ENCODE results near the gene LTBP1. TPM values are rescaled to one million over a fixed set of nuclear protein-coding genes. Genes with fewer than 3 reads are reported as not detected.

Gene LTBP1
- total and polyA plus RNA-seq, 2 donors (not counting 1 experiment from before 2014, with no cell fraction given): 0.69 TPM; not detected in 1

- Mint-ChIP-seq H3K27me3 (peaks cover 35% of the 10 kb centered on the region), H3K27ac (no peak overlapping the region), H3K4me1 (peaks cover 19% of the 10 kb centered on the region), H3K4me3 (peak overlapping the region; percentile 80), H3K9me3 (ENCODE audit: insufficient read depth) (no peaks in the 10 kb centered on the region)
- H3K27me3 ChIP-seq (replicated peaks in 1 of 4; ENCODE audit: control extremely low read depth in 1 of 4, control insufficient read depth in 3 of 4, insufficient read depth in 4 of 4, low read length in 3 of 4): peaks cover 0 to 33% (median 21%) of the 10 kb centered on the region in 4 experiments
- peaks cover 7 to 13% of the 10 kb centered on the region in 2 donors for H3K4me1 ChIP-seq (ENCODE audit: control insufficient read depth in 2 of 2, insufficient read depth in 2 of 2, low read length in 2 of 2)
- 92% methylated on average over 3 of the region's 3 CpGs for WGBS (ENCODE audit: insufficient coverage)
- H4K20me1 ChIP-seq (ENCODE audit: control insufficient read depth, insufficient read depth, low read length, poor library complexity, severe bottlenecking): no peaks in the 10 kb centered on the region
- CTCF ChIA-PET: no interaction called here
- H3K79me2 ChIP-seq (ENCODE audit: control insufficient read depth, insufficient read depth, low read length): no peaks in the 10 kb centered on the region
- no peaks in the 10 kb centered on the region for H3K9me3 ChIP-seq (ENCODE audit: control extremely low read depth in 1 of 3, control insufficient read depth in 2 of 3, insufficient read depth in 1 of 3, low read length in 2 of 3)
- no peak overlapping the region for H2AFZ ChIP-seq (ENCODE audit: insufficient read depth, low read depth, low read length, poor library complexity, severe bottlenecking)
- no peak overlapping the region for H3K4me3 ChIP-seq (ENCODE audit: control extremely low read depth in 1 of 5, extremely low read depth in 1 of 5, insufficient read depth in 1 of 5, low read depth in 2 of 5, low read length in 4 of 5)
- H3K27ac ChIP-seq (ENCODE audit: low read length in 2 of 2): no peak overlapping the region
- intact Hi-C loops (cut with micrococcal nuclease): loop anchor here (5.0 kb wide), 2 partner anchors 634 to 649 kb away; partner anchors contain the start of gene FAM98A
- no peak overlapping the region for H3K9ac ChIP-seq (ENCODE audit: low read length)
- POLR2A ChIA-PET: no interaction called here
- no peak for ATAC-seq (ENCODE audit: low read depth)
- H3K36me3 ChIP-seq (replicated peaks in 1 of 2; ENCODE audit: control extremely low read depth in 1 of 2, control insufficient read depth in 1 of 2, extremely low read depth in 1 of 2, insufficient read depth in 2 of 2, low read length in 1 of 2): no peaks in the 10 kb centered on the region
- DNase-seq: no peak
- TF ChIP-seq EZH2 (IDR thresholded peaks at IDR 0.05; ENCODE audit: borderline replicate concordance, insufficient read depth, low read depth, low read length, poor library complexity, severe bottlenecking) (no peak), CTCF (IDR thresholded peaks at IDR 0.05) (no peak)
- peak overlapping the region; percentile 94 for H3K4me2 ChIP-seq (replicated peaks; ENCODE audit: low read depth, low read length, poor library complexity, severe bottlenecking)
These were observed 1.5 kb downstream of the LTBP1 start for GRCh38 chr2:32948266-32948665.

- Mint-ChIP-seq H3K9me3 (ENCODE audit: insufficient read depth) (no peaks in the 10 kb centered on the region), H3K27ac (no peak overlapping the region), H3K4me1 (peaks cover 19% of the 10 kb centered on the region), H3K27me3 (peaks cover 41% of the 10 kb centered on the region), H3K4me3 (peak overlapping the region; percentile 10)
- H2AFZ ChIP-seq (ENCODE audit: insufficient read depth, low read depth, low read length, poor library complexity, severe bottlenecking): no peak overlapping the region
- no peak overlapping the region for H3K4me3 ChIP-seq (ENCODE audit: control extremely low read depth in 1 of 5, extremely low read depth in 1 of 5, insufficient read depth in 1 of 5, low read depth in 2 of 5, low read length in 4 of 5)
- no peaks in the 10 kb centered on the region for H3K9me3 ChIP-seq (ENCODE audit: control extremely low read depth in 1 of 3, control insufficient read depth in 2 of 3, insufficient read depth in 1 of 3, low read length in 2 of 3)
- H3K79me2 ChIP-seq (ENCODE audit: control insufficient read depth, insufficient read depth, low read length): no peaks in the 10 kb centered on the region
- peaks cover 7 to 13% of the 10 kb centered on the region in 2 donors for H3K4me1 ChIP-seq (ENCODE audit: control insufficient read depth in 2 of 2, insufficient read depth in 2 of 2, low read length in 2 of 2)
- ChIA-PET POLR2A (no interaction called here), CTCF (no interaction called here)
- H3K27me3 ChIP-seq (replicated peaks in 1 of 4; ENCODE audit: control extremely low read depth in 1 of 4, control insufficient read depth in 3 of 4, insufficient read depth in 4 of 4, low read length in 3 of 4): peaks cover 0 to 37% (median 21%) of the 10 kb centered on the region in 4 experiments
- intact Hi-C loops (cut with micrococcal nuclease): loop anchor here (5.0 kb wide), 2 partner anchors 633 to 648 kb away; partner anchors contain the start of gene FAM98A
- H3K27ac ChIP-seq (ENCODE audit: low read length in 2 of 2): no peak overlapping the region
- DNase-seq (no peak), ATAC-seq (ENCODE audit: low read depth) (no peak)
- TF ChIP-seq CTCF (IDR thresholded peaks at IDR 0.05) (no peak), EZH2 (IDR thresholded peaks at IDR 0.05; ENCODE audit: borderline replicate concordance, insufficient read depth, low read depth, low read length, poor library complexity, severe bottlenecking) (no peak)
- H4K20me1 ChIP-seq (ENCODE audit: control insufficient read depth, insufficient read depth, low read length, poor library complexity, severe bottlenecking): no peaks in the 10 kb centered on the region
- H3K4me2 ChIP-seq (replicated peaks; ENCODE audit: low read depth, low read length, poor library complexity, severe bottlenecking): no peak overlapping the region
- no peak overlapping the region for H3K9ac ChIP-seq (ENCODE audit: low read length)
- H3K36me3 ChIP-seq (replicated peaks in 1 of 2; ENCODE audit: control extremely low read depth in 1 of 2, control insufficient read depth in 1 of 2, extremely low read depth in 1 of 2, insufficient read depth in 2 of 2, low read length in 1 of 2): no peaks in the 10 kb centered on the region
- no CpG with 5 or more reads among the region's 3 CpGs for WGBS (ENCODE audit: insufficient coverage)
These were observed 2.5 kb downstream of the LTBP1 start for GRCh38 chr2:32949260-32949659.
